Measurements from ENCODE around the gene CUL7.

The CUL7 gene

GRCh38 chr6:43077333-43077809 lies 23.7 kb upstream of the CUL7 start:
- no peak for DNase-seq (ENCODE audit: low spot score)

- DNase-seq (ENCODE audit: low spot score), result peak; percentile 40
Measured at GRCh38 chr6:43076464-43077332, 23.0 kb upstream of the CUL7 start.

- DNase-seq (ENCODE audit: low spot score), result peak; percentile 65
Measured at GRCh38 chr6:43075670-43076463, 22.2 kb upstream of the CUL7 start, which contains the start of gene PTK7. Gene PTK7 (plus strand): TSS chr6:43076314. CDS start chr6:43076489, 175 bp downstream.

GRCh38 chr6:43074847-43075669 lies 21.4 kb upstream of the CUL7 start:
- peak; percentile 55 for DNase-seq (ENCODE audit: low spot score)

- DNase-seq (ENCODE audit: low spot score), result peak; percentile 80
Measured at GRCh38 chr6:43070028-43070632, 16.5 kb upstream of the CUL7 start.

- no peak for DNase-seq (ENCODE audit: low spot score)
Measured at GRCh38 chr6:43062818-43063217, 9.2 kb upstream of the CUL7 start.

- peak; percentile 36 for DNase-seq (ENCODE audit: low spot score)
Measured at GRCh38 chr6:43061861-43062260, 8.2 kb upstream of the CUL7 start.

GRCh38 chr6:43060755-43061633 lies 7.3 kb upstream of the CUL7 start:
- no peak for DNase-seq (ENCODE audit: low spot score)

GRCh38 chr6:43060034-43060754 lies 6.5 kb upstream of the CUL7 start:
- no peak for DNase-seq (ENCODE audit: low spot score)

- peak; percentile 98 for DNase-seq (ENCODE audit: low spot score)
Measured at GRCh38 chr6:43059168-43060033, 5.8 kb upstream of the CUL7 start, which contains the start of the genes KLC4 and MRPL2. Gene KLC4 (plus strand): TSS chr6:43059631. CDS start chr6:43061336, 1,705 bp downstream. Gene MRPL2 (minus strand): TSS chr6:43059434. CDS start chr6:43059381, 53 bp downstream.

- no peak for DNase-seq (ENCODE audit: low spot score)
Measured at GRCh38 chr6:43058531-43058930, 4.9 kb upstream of the CUL7 start.

- no peak for DNase-seq (ENCODE audit: low spot score)
Measured at GRCh38 chr6:43055966-43056365, 2.3 kb upstream of the CUL7 start.

- DNase-seq (ENCODE audit: low spot score), result peak; percentile 67
Measured at GRCh38 chr6:43054206-43054943, 724 bp upstream of the CUL7 start.

- DNase-seq (ENCODE audit: low spot score), result peak; percentile 35
Measured at GRCh38 chr6:43052842-43053544, 658 bp downstream of the CUL7 start.

- no peak for DNase-seq (ENCODE audit: low spot score)
Measured at GRCh38 chr6:43052225-43052841, 1.3 kb downstream of the CUL7 start.

- DNase-seq (ENCODE audit: low spot score), result no peak
Measured at GRCh38 chr6:43050981-43051380, 2.7 kb downstream of the CUL7 start.

GRCh38 chr6:43047998-43048397 lies 5.7 kb downstream of the CUL7 start:
- no peak for DNase-seq (ENCODE audit: low spot score)

Data from AG08396 (cell line).